H1 (cell line): Measurements from ENCODE around the gene LGALS1. TPM values are rescaled to one million over a fixed set of nuclear protein-coding genes. Genes with fewer than 3 reads are reported as not detected.

ENCODE experiments used
- ASH2L ChIP-seq: fragments of 200-600, 300-600 bp; sonication (generic); IDR thresholded peaks from one replicate; pipeline ENCODE4 v1.7.1; 2017; ENCODE audit warnings: low read length
- SP4 ChIP-seq: IDR thresholded peaks from 2 replicates; pipeline ENCODE4 v1.6.1; 2012; ENCODE audit warnings: low read length, inconsistent platforms
- polyA plus RNA-seq, 7 experiments: library from polyadenylated mRNA; depleted of rRNA in 3 of 7; stranded (reverse) in 5 of 7; unstranded in 2 of 7; fragments of >200 nt in 5 of 7; fragments of 200-250 nt in 2 of 7; gene quantifications; 1 replicate in 5 of 7; 2 replicates in 1 of 7; 4 replicates in 1 of 7; pipeline versions ENCODE4 v1.2.1 to v1.2.3, GENCODE V29; 2011 to 2013; ENCODE audit warnings: missing spikeins in 2 of 7, mixed read lengths in 2 of 7
- total RNA-seq: library from RNA; stranded (reverse); fragmentation: NEBNext Ultra II Directional; extraction: Animal tissue kit (Norgen Biotek cat#: 25700); gene quantifications from 2 replicates; pipeline ENCODE4 v1.2.1, GENCODE V29; 2021

Gene LGALS1
- total and polyA plus RNA-seq, 2 of the 8 experiments (the other 6 are each of a cell fraction or from before 2014, with no cell fraction given) = 12.0 to 92.4 TPM

DNA sequence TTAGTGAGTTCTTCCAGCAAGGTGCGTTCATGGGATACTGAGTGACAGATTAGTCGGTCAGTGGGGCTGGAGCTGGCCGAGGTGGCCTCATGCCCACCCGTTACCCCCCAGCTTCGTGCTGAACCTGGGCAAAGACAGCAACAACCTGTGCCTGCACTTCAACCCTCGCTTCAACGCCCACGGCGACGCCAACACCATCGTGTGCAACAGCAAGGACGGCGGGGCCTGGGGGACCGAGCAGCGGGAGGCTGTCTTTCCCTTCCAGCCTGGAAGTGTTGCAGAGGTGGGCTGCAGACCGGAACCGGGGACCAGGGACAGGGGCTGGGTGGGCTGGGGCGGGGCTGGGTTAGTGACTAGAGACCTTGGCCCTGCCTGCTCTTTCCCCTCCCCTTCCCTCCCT is 2.9 kb downstream of the LGALS1 start (continued):
- TF ChIP-seq ASH2L = no peak
- TF ChIP-seq SP4 = no peak
